Measurements from ENCODE around the gene MEIKIN.

Gene MEIKIN

DNA sequence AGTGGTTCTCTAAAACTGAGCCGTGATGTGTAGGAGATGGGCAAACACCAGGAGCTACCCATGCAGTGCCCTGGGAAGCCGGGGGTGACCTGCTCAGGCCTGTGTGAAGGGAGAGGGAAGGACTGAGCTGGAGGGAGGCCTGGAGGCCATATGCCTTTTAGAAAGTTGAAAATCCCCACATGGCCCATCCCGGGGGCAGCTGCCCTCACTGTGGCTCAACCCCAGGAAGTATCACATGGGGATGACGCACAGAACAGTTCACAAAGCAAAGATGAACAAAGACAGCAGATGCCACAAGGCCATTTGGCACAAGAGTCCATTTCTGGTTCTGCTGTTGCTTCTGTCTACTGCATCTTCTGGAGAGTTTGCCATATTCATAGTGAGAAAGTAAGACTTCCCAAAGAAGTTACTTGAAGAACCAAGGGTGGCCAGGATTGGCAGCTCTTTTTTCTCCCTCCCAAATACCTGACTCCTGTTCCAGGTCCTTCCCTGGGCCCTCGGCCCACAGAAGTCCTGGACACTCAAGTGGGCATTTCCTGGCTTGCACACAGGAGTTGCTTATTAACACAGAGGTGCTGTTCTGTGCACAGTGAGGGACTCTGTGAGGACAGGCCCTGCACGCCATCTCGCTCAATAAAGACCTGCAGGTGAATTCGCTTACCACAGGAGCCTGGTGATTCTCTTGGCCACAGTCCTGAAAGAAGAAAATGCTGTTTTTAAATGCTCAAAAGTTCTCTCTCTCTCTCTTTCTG is 40.9 kb upstream of the MEIKIN start:
- no peak for TF ChIP-seq TAF1 (IDR thresholded peaks at IDR 0.05; ENCODE audit: borderline replicate concordance, insufficient read depth, low read length)
- no peak for TF ChIP-seq FOXP2 (optimal IDR thresholded peaks at IDR 0.05; ENCODE audit: borderline replicate concordance, extremely low read depth, extremely low read length, insufficient read depth)
- TF ChIP-seq, protein P1, sequence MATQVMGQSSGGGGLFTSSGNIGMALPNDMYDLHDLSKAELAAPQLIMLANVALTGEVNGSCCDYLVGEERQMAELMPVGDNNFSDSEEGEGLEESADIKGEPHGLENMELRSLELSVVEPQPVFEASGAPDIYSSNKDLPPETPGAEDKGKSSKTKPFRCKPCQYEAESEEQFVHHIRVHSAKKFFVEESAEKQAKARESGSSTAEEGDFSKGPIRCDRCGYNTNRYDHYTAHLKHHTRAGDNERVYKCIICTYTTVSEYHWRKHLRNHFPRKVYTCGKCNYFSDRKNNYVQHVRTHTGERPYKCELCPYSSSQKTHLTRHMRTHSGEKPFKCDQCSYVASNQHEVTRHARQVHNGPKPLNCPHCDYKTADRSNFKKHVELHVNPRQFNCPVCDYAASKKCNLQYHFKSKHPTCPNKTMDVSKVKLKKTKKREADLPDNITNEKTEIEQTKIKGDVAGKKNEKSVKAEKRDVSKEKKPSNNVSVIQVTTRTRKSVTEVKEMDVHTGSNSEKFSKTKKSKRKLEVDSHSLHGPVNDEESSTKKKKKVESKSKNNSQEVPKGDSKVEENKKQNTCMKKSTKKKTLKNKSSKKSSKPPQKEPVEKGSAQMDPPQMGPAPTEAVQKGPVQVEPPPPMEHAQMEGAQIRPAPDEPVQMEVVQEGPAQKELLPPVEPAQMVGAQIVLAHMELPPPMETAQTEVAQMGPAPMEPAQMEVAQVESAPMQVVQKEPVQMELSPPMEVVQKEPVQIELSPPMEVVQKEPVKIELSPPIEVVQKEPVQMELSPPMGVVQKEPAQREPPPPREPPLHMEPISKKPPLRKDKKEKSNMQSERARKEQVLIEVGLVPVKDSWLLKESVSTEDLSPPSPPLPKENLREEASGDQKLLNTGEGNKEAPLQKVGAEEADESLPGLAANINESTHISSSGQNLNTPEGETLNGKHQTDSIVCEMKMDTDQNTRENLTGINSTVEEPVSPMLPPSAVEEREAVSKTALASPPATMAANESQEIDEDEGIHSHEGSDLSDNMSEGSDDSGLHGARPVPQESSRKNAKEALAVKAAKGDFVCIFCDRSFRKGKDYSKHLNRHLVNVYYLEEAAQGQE (IDR thresholded peaks at IDR 0.05; ENCODE audit: insufficient read depth in 1 of 2, low read depth in 2 of 2, low read length in 2 of 2) = no peak
- no peak for TF ChIP-seq POLR2AphosphoS5 (IDR thresholded peaks at IDR 0.05; ENCODE audit: low read depth, low read length)
- TF ChIP-seq SIN3A (IDR thresholded peaks at IDR 0.05; ENCODE audit: borderline replicate concordance, insufficient read depth, low read length) = no peak

- TF ChIP-seq POLR2AphosphoS5 (IDR thresholded peaks at IDR 0.05; ENCODE audit: low read depth, low read length) (no peak), TAF1 (IDR thresholded peaks at IDR 0.05; ENCODE audit: borderline replicate concordance, insufficient read depth, low read length) (no peak), FOXP2 (optimal IDR thresholded peaks at IDR 0.05; ENCODE audit: borderline replicate concordance, extremely low read depth, extremely low read length, insufficient read depth) (no peak), SIN3A (IDR thresholded peaks at IDR 0.05; ENCODE audit: borderline replicate concordance, insufficient read depth, low read length) (no peak)
- TF ChIP-seq, protein P1 (IDR thresholded peaks at IDR 0.05; ENCODE audit: insufficient read depth in 1 of 2, low read depth in 2 of 2, low read length in 2 of 2) = no peak
Observed at GRCh38 chr5:131984956-131985665, 39.6 kb upstream of the MEIKIN start.

DNA sequence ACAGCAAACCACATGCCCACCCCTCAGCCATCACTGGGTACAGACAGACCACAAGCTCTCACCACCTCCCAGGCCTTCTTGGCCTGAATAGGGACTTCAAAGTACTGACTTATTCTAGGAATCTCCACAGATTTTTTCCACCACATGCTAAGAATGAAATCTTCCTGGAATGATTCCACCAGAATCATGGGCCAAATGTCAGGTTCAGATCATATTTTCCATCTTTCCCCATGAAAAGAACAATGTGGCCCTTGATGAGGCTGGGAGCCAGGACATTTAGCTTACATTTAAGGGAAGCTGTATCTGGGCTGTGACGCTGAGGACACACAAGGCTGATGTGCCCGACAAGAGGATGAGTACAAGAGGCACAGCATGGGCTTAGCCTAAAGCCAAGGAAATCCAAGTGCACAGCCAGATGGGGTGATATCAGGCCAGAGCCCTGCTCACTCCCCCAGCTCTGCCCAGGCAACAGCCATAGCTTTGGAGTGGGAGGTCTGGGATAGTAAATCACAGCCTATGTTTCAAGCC is 37.8 kb upstream of the MEIKIN start:
- TF ChIP-seq FOXP2 (optimal IDR thresholded peaks at IDR 0.05; ENCODE audit: borderline replicate concordance, extremely low read depth, extremely low read length, insufficient read depth) (no peak), SIN3A (IDR thresholded peaks at IDR 0.05; ENCODE audit: borderline replicate concordance, insufficient read depth, low read length) (no peak), POLR2AphosphoS5 (IDR thresholded peaks at IDR 0.05; ENCODE audit: low read depth, low read length) (no peak), TAF1 (IDR thresholded peaks at IDR 0.05; ENCODE audit: borderline replicate concordance, insufficient read depth, low read length) (no peak)
- TF ChIP-seq, protein P1 (IDR thresholded peaks at IDR 0.05; ENCODE audit: insufficient read depth in 1 of 2, low read depth in 2 of 2, low read length in 2 of 2) = no peak

DNA sequence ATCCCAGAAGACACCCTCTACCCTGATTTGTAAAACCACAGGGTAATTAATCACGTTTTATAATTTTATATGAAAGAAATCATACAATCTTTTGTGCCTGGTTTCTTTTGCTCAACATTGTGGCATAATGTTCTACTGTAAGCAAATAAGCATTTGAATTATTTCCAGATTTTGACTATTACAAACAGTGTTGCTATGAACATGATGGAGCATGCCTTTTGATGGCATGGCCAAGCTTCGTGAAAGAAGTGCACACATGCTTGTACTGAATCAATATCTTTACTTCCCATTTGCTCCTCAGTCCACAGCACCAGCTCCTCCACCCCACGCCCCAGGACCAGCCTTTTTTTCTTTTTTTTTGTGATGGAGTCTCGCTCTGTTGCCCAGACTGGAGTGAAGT is 36.1 kb upstream of the MEIKIN start:
- no peak for TF ChIP-seq POLR2AphosphoS5 (IDR thresholded peaks at IDR 0.05; ENCODE audit: low read depth, low read length)
- TF ChIP-seq, protein P1 (IDR thresholded peaks at IDR 0.05; ENCODE audit: insufficient read depth in 1 of 2, low read depth in 2 of 2, low read length in 2 of 2) = no peak
- TF ChIP-seq TAF1 (IDR thresholded peaks at IDR 0.05; ENCODE audit: borderline replicate concordance, insufficient read depth, low read length) = no peak
- no peak for TF ChIP-seq SIN3A (IDR thresholded peaks at IDR 0.05; ENCODE audit: borderline replicate concordance, insufficient read depth, low read length)
- no peak for TF ChIP-seq FOXP2 (optimal IDR thresholded peaks at IDR 0.05; ENCODE audit: borderline replicate concordance, extremely low read depth, extremely low read length, insufficient read depth)
